Osteocyte (in vitro differentiated cells): ENCODE data around the gene ATG13. TPM values are rescaled to one million over a fixed set of nuclear protein-coding genes. Genes with fewer than 3 reads are reported as not detected.

Source experiments
- DNase-seq: peaks from one replicate; pipeline ENCODE4 v3.0.0; 2021; ENCODE audit warnings: mixed read lengths; ENCODE audit not compliant: unreplicated experiment; ENCODE audit errors: extremely low spot score
- H3K27ac Mint-ChIP-seq: one replicate; pipeline ENCODE4 v1.8.0; 2021; ENCODE audit warnings: mild to moderate bottlenecking, mixed read lengths; ENCODE audit not compliant: unreplicated experiment
- H3K27me3 Mint-ChIP-seq: one replicate; pipeline ENCODE4 v1.8.0; 2021; ENCODE audit warnings: mixed read lengths; ENCODE audit not compliant: unreplicated experiment
- H3K36me3 Mint-ChIP-seq: one replicate; pipeline ENCODE4 v1.8.0; 2021; ENCODE audit warnings: mixed read lengths; ENCODE audit not compliant: unreplicated experiment
- H3K4me1 Mint-ChIP-seq: one replicate; pipeline ENCODE4 v1.8.0; 2021; ENCODE audit warnings: mixed read lengths; ENCODE audit not compliant: unreplicated experiment
- H3K4me3 Mint-ChIP-seq: one replicate; pipeline ENCODE4 v1.8.0; 2021; ENCODE audit warnings: mild to moderate bottlenecking, moderate library complexity, mixed read lengths; ENCODE audit not compliant: unreplicated experiment
- H3K9me3 Mint-ChIP-seq: one replicate; pipeline ENCODE4 v1.8.0; 2021; ENCODE audit warnings: mixed read lengths; ENCODE audit not compliant: unreplicated experiment
- CTCF ChIP-seq: fragments of 200-600 bp; sonication (generic); IDR thresholded peaks from 2 replicates; pipeline ENCODE4 v1.5.0; 2021; ENCODE audit warnings: antibody characterized with exemption, mild to moderate bottlenecking, moderate library complexity
- total RNA-seq: library from RNA; stranded (reverse); gene quantifications from 2 replicates; pipeline ENCODE4 v1.2.1, GENCODE V29; 2021

Gene ATG13
- total RNA-seq, 1 donor from 2014 or later, result 87.2 TPM

GRCh38 chr11:46609386-46609785 lies 8.0 kb upstream of the ATG13 start:
- Mint-ChIP-seq H3K27ac (no peak overlapping the region), H3K27me3 (no peaks in the 10 kb centered on the region), H3K36me3 (no peaks in the 10 kb centered on the region), H3K9me3 (no peaks in the 10 kb centered on the region), H3K4me1 (peaks cover 4% of the 10 kb centered on the region), H3K4me3 (no peak overlapping the region)
- no peak for DNase-seq
- TF ChIP-seq CTCF, result no peak

- no peak overlapping the region for H3K27ac Mint-ChIP-seq
Measured at GRCh38 chr11:46611526-46612304, 5.6 kb upstream of the ATG13 start.

GRCh38 chr11:46612326-46612725 lies 5.0 kb upstream of the ATG13 start:
- DNase-seq, result no peak
- H3K9me3 Mint-ChIP-seq, result no peaks in the 10 kb centered on the region
- peaks cover 16% of the 10 kb centered on the region for H3K4me1 Mint-ChIP-seq
- H3K27ac Mint-ChIP-seq, result no peak overlapping the region
- H3K27me3 Mint-ChIP-seq, result no peaks in the 10 kb centered on the region
- no peak overlapping the region for H3K4me3 Mint-ChIP-seq
- H3K36me3 Mint-ChIP-seq, result no peaks in the 10 kb centered on the region
- TF ChIP-seq CTCF, result no peak

More at GRCh38 chr11:46611526-46612304, 5.6 kb upstream of the ATG13 start:
- H3K36me3 Mint-ChIP-seq, result no peaks in the 10 kb centered on the region
- no peak for DNase-seq
- no peaks in the 10 kb centered on the region for H3K27me3 Mint-ChIP-seq
- peaks cover 16% of the 10 kb centered on the region for H3K4me1 Mint-ChIP-seq
- no peak for TF ChIP-seq CTCF
- no peaks in the 10 kb centered on the region for H3K9me3 Mint-ChIP-seq
- no peak overlapping the region for H3K4me3 Mint-ChIP-seq

- no peaks in the 10 kb centered on the region for H3K9me3 Mint-ChIP-seq
- H3K4me3 Mint-ChIP-seq, result no peak overlapping the region
- no peak for TF ChIP-seq CTCF
- H3K27me3 Mint-ChIP-seq, result no peaks in the 10 kb centered on the region
- H3K27ac Mint-ChIP-seq, result no peak overlapping the region
- no peak for DNase-seq
- no peaks in the 10 kb centered on the region for H3K36me3 Mint-ChIP-seq
- H3K4me1 Mint-ChIP-seq, result peaks cover 33% of the 10 kb centered on the region
Measured at GRCh38 chr11:46615756-46616155, 1.6 kb upstream of the ATG13 start.

- no peaks in the 10 kb centered on the region for H3K27me3 Mint-ChIP-seq
- H3K9me3 Mint-ChIP-seq, result no peaks in the 10 kb centered on the region
- peaks cover 3% of the 10 kb centered on the region for H3K36me3 Mint-ChIP-seq
- DNase-seq, result no peak
- H3K4me3 Mint-ChIP-seq, result peak overlapping the region; percentile 90
- peak overlapping the region; percentile 99 for H3K27ac Mint-ChIP-seq
- peaks cover 35% of the 10 kb centered on the region for H3K4me1 Mint-ChIP-seq
- TF ChIP-seq CTCF, result no peak
Measured at GRCh38 chr11:46616551-46617133, 711 bp upstream of the ATG13 start.
